Stimulated activated CD4-positive, alpha-beta T cell treated with anti-CD3 and anti-CD28 coated beads, Interleukin-12 subunit alpha, Interleukin-12 subunit beta, amount 100 ng/mL, for 4 hours (primary cell): ENCODE data around the gene POT1.

ENCODE experiments used
- DNase-seq: peaks from one replicate; pipeline ENCODE4 v3.0.0-alpha.2; 2020

The POT1 gene

DNA sequence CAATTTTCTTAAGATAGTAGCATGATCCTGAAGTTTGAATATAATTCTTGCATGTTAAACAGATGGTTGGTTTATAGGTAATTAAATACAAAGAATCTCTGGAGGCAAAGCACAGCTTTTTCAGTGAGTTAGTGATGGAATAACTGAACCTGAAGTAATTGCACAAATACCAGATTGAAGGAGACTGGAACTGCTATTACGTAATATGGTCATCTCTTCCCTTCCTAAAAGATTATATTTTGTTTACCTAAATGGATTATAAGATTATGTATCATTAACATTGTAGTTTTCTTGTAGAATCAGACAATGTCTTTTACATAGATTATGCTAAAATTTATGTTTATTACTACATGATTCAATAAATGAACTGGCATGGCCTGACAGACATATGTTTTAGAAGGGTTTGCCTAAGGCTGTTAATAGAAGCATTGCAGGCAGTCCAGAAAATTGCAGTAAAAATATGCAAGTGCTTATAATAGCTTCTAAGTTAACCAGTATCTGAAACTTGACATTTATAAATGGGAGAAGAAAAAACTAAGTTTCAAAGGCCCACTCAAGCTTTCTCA lies 128.2 kb downstream of the POT1 start:
- no peak for DNase-seq

DNA sequence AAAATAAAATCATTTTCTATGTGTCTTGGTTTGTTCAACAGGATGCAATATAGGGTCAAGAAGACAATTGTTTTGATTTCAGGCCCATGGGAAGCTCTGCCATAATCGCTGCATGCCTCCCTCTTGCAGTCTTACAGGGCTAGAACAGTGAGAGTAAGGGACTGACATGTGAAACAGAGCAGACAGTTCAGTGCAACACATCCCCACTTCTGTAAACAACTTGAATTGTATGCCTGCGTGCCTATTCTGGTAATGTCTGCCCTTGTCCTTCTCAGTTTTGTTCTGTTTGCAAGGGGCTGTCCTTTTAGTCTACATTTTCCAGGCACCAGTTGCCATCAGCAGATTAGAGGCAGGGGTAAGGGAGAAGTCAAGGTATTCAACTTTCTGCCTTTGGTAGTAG lies 129.2 kb downstream of the POT1 start:
- no peak for DNase-seq

DNA sequence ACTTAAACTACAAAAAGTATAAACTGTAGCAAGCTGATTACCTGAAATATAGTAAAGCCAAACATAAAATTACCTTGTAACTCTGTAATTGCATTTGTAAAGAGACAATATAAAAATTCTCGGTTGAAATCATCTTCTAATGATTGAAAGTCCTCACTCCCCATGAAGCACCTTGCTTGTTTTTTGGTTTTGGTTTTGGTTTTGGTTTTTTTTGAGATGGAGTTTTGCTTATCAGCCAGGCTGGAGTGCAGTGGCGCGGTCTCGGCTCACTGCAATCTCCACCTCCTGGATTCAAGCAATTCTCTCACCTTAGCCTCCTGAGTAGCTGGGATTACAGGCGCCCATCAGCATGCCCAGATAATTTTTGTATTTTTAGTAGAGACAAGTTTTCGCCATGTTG lies 130.2 kb downstream of the POT1 start:
- no peak for DNase-seq

DNA sequence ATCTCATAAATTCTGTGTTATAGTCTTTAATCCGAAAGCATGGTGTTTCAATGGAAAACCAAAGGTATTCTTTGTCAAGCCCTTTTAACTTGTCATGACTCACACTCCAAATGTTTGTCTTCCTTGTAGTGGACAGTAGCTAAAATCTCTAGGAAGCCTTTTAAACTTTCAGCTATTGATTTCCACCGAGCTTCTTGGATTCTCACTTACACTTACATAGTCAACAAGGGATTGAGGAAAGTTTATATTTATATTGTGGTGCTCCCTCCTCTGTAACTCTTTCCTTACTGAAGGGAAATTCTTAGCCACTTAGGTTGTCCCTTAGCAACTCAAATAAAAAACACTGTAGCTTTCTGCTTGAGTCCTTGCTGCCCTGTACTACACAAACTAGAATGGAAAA lies 132.9 kb downstream of the POT1 start:
- no peak for DNase-seq

DNA sequence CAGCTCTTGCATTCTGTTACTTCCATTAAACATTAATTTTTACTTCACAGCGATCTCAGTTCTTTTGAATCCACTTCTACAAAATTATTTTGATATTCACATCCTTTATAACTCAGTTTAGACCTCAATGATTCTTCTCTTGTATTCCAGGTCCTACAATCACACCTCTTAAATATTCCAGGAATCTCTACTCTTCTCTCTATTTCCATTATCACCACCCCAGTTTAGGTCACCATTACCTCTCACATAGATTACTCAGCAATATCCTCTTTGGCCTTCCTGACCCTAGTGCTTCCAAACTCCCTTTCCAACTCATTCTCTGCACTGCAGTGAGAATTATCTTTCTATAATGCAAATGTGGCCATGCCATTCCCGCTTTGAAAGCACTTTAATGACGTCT lies 136.9 kb downstream of the POT1 start:
- DNase-seq, result no peak

DNA sequence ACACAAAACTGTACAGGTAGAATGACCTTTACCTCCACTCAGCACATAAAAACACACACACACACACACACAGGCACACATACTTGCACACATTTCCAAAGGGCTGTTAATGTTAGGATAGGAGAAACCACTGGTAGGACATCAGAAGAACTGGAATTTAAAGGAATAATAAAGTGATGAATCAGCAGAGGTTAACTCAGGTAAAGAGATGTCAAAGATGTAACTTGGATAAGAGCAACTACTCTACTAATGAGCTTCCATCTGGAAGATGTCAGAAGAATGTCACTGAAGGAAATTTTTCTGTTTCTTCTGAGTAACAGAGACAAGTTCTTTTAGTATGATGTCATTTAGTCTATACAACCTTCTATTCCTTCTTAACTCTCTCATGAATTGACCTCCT lies 137.6 kb downstream of the POT1 start:
- DNase-seq, result no peak

DNA sequence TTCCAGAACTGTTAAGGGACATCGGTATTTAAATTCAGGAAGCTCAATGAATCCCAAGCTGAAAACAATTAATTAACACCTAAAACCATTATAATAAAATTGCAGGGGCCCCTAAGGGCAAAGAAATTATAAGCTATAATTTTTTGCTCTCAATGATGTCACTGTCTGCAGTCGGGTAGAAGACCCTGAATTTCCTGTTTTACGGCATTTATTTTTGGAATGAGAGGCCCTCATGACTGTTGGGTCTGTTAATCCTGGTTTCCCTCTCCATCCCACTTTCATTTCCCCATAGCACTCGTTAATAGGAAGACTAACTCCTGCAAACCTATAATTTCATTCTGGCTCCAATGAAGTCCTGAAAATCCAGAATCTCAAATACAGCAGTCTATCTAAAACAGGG lies 138.2 kb downstream of the POT1 start:
- no peak for DNase-seq

DNA sequence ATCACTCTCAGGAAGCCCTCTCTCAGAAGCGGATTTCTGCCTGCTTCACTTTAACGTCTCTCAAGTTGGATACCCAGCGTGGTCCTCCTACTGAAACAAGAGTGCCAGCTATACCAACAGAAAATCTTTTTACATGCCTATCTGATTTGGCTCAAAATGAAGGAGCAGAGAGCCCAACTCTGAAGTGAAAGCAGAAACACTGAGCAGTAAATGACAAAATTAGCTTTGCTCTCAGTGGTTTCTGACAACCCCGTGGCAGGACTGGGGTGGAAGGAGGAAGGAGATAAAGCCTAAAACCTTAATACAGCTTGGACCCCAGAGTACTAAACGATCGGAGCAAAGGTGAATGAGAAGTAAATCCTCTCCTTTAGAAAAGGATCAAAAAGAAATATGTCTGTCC lies 139.0 kb downstream of the POT1 start:
- no peak for DNase-seq

DNA sequence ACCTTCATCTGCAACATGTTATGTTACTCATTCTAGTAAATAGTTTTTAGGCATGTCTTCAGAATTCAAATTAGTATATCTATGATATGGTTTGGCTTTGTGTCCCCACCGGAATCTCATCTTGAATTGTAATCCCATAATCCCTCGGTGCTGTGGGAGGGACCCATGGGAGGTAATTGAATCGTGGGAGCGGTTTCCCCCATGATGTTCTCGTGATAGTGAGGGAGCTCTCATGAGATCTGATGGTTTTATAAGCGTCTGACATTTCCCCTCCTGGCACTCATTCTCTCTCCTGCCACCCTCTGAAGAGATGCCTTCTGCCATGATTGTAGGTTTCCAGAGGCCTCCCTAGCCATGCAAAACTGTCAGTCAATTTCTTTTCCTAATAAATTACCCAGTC lies 143.6 kb downstream of the POT1 start:
- no peak for DNase-seq

DNA sequence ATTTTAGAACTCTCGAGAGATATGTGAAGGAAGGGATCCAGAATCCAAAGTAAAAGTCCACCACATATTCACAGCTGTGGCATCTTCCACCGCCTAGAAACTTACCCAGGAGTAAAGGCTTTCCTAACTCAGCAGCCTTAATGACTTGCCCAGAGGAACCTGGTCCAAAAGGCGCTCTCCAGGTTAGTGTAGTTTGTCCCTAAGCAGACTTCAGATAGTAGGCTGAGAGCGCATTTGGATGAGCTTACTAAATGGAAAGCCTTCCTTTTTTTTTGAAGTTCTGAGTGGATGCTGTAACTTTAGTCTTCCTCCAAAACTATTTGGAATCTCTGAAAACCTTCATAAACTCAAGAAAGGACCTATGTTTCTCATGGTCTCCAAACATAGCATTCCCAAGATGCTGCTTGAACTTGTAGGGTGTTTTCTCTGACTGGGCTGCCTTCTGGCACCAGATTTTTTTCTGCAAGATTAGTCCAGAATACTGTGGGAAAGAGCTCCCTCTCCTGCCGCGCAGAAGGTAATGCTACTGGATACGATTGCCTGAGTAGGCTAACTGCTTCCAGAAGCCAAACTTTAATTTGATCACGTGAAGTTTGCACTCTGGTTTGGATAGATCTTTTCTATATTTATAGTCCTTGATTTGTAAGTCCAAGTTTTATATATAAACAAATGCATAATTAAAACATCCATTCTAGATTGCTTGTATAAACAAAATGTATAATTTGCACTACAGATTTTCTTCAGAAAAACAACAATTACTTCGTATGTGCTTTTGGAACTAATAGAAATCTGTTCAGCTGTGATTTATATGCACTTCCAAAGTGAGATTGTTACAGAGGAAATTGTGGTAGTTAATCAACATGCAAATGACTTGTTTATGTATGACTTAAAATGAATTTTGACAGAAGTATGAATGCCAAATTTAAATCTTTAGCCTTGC lies 144.5 kb downstream of the POT1 start:
- DNase-seq, result no peak

DNA sequence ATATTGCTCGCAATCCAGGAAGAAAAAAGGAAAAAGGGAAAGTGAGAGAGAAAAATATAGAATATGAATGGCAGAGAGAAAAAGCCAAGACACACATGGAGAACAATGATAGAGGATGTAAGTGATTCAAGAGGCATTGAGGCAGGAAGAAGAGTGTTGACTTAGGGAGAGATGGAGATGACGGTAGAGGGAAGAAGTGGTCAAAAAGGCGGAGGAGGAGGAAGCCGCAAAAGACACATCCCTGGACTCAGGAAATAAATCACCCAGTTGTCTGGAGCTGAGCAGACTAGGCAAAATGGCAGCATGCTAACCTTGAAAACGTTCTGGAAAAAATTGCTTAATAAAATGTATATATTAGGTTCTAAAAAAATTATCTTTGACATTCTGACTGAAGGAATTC lies 146.4 kb downstream of the POT1 start:
- no peak for DNase-seq

DNA sequence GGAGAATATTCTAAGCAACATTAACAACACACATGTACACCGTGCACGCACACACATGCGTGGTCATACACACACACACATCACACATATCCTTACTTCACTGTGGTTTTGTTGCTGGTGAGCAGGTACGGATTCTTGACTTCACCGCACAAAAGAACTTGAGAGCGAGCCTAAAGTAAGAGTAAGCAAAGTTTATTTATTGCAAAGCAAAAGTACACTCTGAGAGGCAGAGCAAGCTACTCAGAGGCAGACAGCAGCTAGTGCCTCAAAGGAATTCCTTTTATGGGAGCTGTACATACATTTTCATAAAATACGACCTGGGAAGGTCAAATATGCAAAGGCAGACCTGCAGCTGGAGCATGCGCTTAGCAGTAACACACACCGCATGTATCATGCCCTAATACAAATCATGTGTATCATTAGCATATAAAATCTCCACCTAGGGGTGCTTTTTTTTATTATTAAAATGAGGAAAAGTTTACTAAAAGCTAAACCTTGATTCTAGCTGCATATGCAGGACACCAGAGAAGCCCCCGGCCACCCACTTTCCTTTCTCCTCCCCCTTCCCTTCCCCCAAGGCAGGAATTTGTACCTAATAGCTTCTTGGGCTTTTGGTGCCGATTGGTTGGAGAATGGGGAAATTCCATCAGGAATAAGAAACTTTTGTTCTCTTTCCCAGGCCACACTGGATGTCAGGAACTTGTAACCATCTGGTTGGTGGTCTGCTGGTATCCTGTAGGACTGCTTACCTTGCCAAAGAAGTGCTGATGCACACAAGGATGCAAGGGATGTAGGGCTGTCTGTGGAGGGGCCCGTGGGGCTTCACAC lies 147.5 kb downstream of the POT1 start:
- no peak for DNase-seq

DNA sequence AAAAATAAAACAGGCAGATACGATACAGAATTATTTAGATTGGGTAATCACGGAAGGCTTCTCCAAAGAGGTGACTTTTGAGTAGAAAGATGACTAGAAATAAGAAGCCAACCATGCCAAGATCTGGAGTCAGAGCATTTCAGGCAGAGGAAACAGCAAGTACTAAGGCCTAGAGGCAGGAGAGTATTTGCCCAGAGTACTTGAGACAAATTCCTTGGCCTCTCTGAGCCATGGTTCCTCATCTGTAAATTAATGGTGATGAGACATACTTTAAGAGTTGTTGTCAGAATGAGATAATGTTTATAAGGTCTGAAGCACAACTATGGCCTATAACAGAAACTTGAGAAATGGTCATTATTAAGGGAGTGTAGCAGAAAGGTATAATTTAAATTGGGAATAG lies 148.2 kb downstream of the POT1 start:
- no peak for DNase-seq

DNA sequence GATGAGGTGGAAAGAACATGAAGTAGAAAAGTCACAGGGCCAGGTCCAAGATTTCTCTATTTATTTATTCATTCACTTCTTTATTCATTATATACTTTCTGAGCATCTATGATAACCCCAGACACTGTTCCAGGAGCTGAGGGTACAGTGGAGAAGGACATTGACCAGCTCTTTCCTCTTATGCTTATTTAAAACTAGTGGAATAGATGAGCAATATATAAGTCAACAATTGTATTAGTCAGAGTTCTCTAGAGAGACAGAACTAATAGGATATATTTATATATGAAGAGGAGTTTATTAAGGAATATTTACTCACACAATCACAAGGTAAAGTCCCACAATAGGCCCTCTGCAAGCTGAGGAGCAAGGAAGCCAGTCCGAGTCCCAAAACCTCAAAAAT lies 149.0 kb downstream of the POT1 start:
- no peak for DNase-seq

DNA sequence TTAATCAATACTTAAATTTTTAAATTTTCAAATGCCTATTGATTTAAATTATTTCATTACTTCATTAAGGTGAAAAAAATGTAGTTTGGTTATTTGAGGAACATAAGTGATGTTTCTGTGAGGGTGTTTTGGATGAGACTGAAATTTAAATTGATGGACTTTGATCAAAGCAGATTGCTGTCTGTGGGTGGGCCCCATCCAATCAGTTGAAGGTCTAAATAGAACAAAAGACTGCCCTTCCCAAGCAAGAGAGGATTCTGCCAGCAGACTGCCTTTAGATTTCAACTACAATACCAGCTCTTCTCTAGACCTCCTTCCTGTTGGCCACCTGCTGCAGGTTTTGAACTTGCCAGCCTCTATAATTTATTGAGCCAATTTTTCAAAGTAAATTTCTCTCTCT lies 149.6 kb downstream of the POT1 start:
- no peak for DNase-seq

DNA sequence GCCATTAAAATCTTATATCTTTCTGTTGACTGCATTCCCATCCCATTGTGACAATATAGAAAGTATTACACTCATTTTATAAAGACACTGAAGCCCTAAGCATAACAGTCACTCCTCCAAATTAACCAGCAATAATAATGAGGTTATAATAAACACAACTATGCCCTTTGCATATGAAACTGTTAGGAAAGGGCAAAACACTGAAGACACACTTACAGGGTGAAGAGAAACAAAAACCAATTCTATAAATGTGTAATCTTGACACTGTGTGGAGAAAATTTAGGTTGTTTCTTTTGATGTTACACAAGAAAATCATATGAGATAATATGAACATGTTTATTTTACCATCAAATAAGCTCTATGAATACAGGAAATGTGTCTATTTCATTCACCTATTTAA lies 150.0 kb downstream of the POT1 start:
- DNase-seq, result no peak

DNA sequence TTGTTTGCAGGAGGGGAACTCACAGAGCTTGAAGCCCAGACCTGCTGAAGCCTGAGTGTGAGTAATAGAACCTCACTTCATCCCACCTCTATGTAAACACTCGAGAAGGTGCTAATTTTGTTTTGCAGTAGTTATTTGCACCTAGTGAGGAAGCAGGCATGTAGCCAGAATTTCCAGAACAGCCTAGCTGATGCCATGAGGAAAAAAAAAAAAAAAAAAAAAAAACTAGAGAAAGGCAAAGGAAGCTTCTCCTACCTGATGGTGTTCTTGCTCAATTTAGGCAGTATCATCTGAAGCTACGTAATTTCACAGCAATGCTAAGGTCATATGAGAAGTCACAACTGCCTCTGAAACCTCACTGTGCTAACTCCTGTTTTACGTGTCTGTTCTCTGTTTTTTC lies 150.4 kb downstream of the POT1 start:
- no peak for DNase-seq

DNA sequence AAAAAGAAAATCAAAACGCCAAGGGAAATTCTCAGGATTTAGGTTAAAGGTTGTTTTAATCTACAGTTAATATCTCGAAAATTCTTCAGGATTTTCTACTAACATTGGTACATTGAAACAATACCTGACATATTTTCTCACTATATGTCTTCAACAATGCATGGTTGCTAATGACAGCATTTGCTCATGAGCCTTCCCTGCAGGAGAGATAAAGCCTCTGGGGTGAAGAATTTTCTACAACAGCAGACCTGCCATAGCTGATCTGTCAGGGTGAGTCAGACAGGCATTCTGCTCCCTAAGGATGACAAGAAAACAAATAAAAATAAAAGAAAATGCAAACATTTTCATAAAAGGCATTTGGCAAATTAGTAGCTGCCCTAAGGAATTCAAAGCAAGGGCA lies 152.4 kb downstream of the POT1 start:
- no peak for DNase-seq

DNA sequence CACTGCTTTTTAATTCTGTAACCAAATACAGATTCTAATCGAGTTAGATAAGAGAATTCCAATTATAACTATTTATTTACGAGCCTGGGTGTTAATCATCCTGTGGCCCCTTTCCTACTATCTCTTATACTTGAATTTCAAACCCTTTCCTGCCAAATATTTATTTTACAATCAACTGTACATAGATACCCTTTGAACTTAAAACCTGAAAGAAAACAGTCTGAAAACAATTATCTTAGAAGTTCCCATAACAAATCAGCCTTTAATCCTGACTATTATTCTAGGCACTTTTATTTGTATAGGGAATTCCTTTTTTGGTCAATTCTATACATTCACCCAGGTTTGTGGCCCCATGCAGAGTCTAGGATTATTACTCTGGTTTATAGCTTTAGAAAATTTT lies 153.5 kb downstream of the POT1 start:
- no peak for DNase-seq

DNA sequence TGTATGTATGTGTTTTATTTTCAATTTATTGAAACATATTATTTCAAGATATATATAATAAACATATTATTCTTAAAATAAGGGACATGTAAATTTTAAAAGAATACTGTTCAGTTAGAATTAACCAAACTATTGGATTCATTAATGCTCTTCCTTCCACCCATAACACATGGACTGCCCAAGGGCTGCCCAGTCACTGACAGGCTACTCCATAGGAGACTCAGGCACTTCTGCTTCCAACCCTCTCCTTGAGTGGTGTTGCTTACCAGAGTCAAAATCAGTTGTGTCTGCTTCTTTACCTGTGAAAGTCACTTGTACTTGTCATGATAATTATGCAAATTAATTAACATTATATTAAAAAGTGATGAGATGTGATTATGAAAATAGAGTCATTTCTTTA lies 154.2 kb downstream of the POT1 start:
- no peak for DNase-seq

DNA sequence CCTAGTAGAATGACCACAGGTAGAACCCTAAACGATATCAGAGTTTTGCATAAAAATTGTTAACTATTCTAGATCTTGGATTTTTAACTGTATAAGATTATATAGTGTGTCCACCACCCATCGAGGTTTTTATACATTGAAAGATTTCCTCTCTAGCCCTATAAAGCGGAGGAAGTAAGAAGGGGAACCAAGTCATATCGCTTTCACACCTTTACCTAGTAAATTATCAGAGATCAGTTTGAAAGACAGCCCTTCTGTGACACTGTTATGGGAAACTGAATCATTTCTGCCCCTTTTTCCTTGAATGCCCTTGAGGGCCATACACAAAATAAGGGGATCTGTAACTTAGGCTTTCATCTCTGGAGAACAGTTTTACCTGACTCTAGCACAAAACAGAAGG lies 155.7 kb downstream of the POT1 start:
- DNase-seq, result no peak

DNA sequence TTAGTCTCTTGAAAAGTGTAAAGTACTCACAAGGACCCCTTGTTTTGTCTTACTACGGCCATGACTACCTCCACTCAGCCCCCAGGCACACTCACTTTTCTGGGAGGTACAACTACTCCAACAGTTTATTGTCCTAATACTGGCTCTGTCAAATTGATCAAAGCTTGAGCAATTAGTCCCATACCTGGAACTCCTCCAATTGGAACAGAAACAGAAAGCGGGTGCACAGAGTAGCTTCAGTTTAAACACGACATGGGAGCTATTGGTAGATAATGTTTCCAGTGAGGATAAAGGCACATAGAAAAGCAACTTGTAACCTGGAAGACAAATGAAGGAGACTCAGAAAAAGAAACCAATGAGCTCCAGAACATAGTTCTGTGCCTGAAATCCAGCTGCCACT lies 156.3 kb downstream of the POT1 start:
- DNase-seq, result no peak
